IPS-20b (cell line): ENCODE results near the gene TRAM2.

Experiments
- H3K27ac ChIP-seq: one replicate; pipeline ENCODE4 v1.5.1; 2013; ENCODE audit warnings: low read length
- H3K27me3 ChIP-seq: 2 replicates; pipeline ENCODE4 v1.6.1; 2013; ENCODE audit warnings: mild to moderate bottlenecking, low read length, inconsistent platforms; ENCODE audit not compliant: insufficient read depth
- H3K36me3 ChIP-seq: 2 replicates; pipeline ENCODE4 v1.6.1; 2013; ENCODE audit warnings: low read depth, mild to moderate bottlenecking, inconsistent platforms, low read length, moderate library complexity; ENCODE audit not compliant: insufficient read depth
- H3K4me1 ChIP-seq: 2 replicates; pipeline ENCODE4 v1.6.1; 2013; ENCODE audit warnings: mild to moderate bottlenecking, control low read depth, inconsistent platforms, low read length, moderate library complexity; ENCODE audit not compliant: insufficient read depth
- H3K4me3 ChIP-seq: 2 replicates; pipeline ENCODE4 v1.5.1; 2013; ENCODE audit warnings: mild to moderate bottlenecking, low read length, inconsistent platforms
- H3K9ac ChIP-seq: 2 replicates; pipeline ENCODE4 v1.6.1; 2013; ENCODE audit warnings: low read depth, mild to moderate bottlenecking, inconsistent platforms, low read length, moderate library complexity
- H3K9me3 ChIP-seq: 2 replicates; pipeline ENCODE4 v1.6.1; 2013; ENCODE audit warnings: mild to moderate bottlenecking, low read depth, low read length, inconsistent platforms; ENCODE audit not compliant: insufficient read depth

The TRAM2 gene

GRCh38 chr6:52590152-52590891 lies 13.5 kb upstream of the TRAM2 start:
- H3K4me1 ChIP-seq, result peaks cover 7% of the 10 kb centered on the region
- no peak overlapping the region for H3K9ac ChIP-seq
- H3K4me3 ChIP-seq, result no peak overlapping the region
- H3K36me3 ChIP-seq, result no peaks in the 10 kb centered on the region
- no peaks in the 10 kb centered on the region for H3K9me3 ChIP-seq
- H3K27me3 ChIP-seq, result no peaks in the 10 kb centered on the region
- H3K27ac ChIP-seq, result no peak overlapping the region

GRCh38 chr6:52588710-52589091 lies 11.8 kb upstream of the TRAM2 start:
- Histone ChIP-seq H3K4me1 (no peaks in the 10 kb centered on the region), H3K9me3 (no peaks in the 10 kb centered on the region), H3K9ac (no peak overlapping the region), H3K27ac (no peak overlapping the region), H3K36me3 (no peaks in the 10 kb centered on the region), H3K4me3 (no peak overlapping the region), H3K27me3 (no peaks in the 10 kb centered on the region)

GRCh38 chr6:52588087-52588709 lies 11.3 kb upstream of the TRAM2 start:
- Histone ChIP-seq H3K4me1 (no peaks in the 10 kb centered on the region), H3K4me3 (no peak overlapping the region), H3K27ac (no peak overlapping the region), H3K9ac (no peak overlapping the region), H3K36me3 (no peaks in the 10 kb centered on the region), H3K27me3 (no peaks in the 10 kb centered on the region), H3K9me3 (no peaks in the 10 kb centered on the region)

- Histone ChIP-seq H3K9ac (no peak overlapping the region), H3K36me3 (no peaks in the 10 kb centered on the region), H3K4me1 (no peaks in the 10 kb centered on the region), H3K9me3 (no peaks in the 10 kb centered on the region), H3K4me3 (no peak overlapping the region), H3K27me3 (no peaks in the 10 kb centered on the region), H3K27ac (no peak overlapping the region)
Measured at GRCh38 chr6:52587001-52587400, 10.1 kb upstream of the TRAM2 start.

- Histone ChIP-seq H3K9me3 (no peaks in the 10 kb centered on the region), H3K4me3 (no peak overlapping the region), H3K27ac (no peak overlapping the region), H3K9ac (no peak overlapping the region), H3K36me3 (no peaks in the 10 kb centered on the region), H3K27me3 (no peaks in the 10 kb centered on the region), H3K4me1 (no peaks in the 10 kb centered on the region)
Measured at GRCh38 chr6:52584203-52584602, 7.3 kb upstream of the TRAM2 start.

- peaks cover under 1% of the 10 kb centered on the region; the same call in 1 of the 2 replicates for H3K4me1 ChIP-seq
- no peak overlapping the region for H3K4me3 ChIP-seq
- H3K9me3 ChIP-seq, result no peaks in the 10 kb centered on the region
- no peak overlapping the region for H3K27ac ChIP-seq
- no peak overlapping the region for H3K9ac ChIP-seq
- no peaks in the 10 kb centered on the region for H3K27me3 ChIP-seq
- no peaks in the 10 kb centered on the region for H3K36me3 ChIP-seq
Measured at GRCh38 chr6:52582996-52583395, 6.1 kb upstream of the TRAM2 start.

GRCh38 chr6:52582446-52582845 lies 5.6 kb upstream of the TRAM2 start:
- Histone ChIP-seq H3K27ac (no peak overlapping the region), H3K9me3 (no peaks in the 10 kb centered on the region), H3K36me3 (no peaks in the 10 kb centered on the region), H3K4me1 (peaks cover 5% of the 10 kb centered on the region; the same call in 1 of the 2 replicates), H3K9ac (no peak overlapping the region), H3K27me3 (no peaks in the 10 kb centered on the region), H3K4me3 (no peak overlapping the region)

GRCh38 chr6:52580905-52581304 lies 4.0 kb upstream of the TRAM2 start:
- no peak overlapping the region for H3K4me3 ChIP-seq
- H3K27me3 ChIP-seq, result peaks cover 4% of the 10 kb centered on the region
- H3K9ac ChIP-seq, result no peak overlapping the region
- H3K36me3 ChIP-seq, result no peaks in the 10 kb centered on the region
- peaks cover 8% of the 10 kb centered on the region; the same call in 1 of the 2 replicates for H3K4me1 ChIP-seq
- no peak overlapping the region for H3K27ac ChIP-seq
- no peaks in the 10 kb centered on the region for H3K9me3 ChIP-seq

- Histone ChIP-seq H3K27ac (no peak overlapping the region), H3K9me3 (no peaks in the 10 kb centered on the region), H3K4me3 (no peak overlapping the region), H3K27me3 (peaks cover 8% of the 10 kb centered on the region), H3K4me1 (peaks cover 10% of the 10 kb centered on the region; the same call in 1 of the 2 replicates), H3K36me3 (no peaks in the 10 kb centered on the region), H3K9ac (no peak overlapping the region)
Measured at GRCh38 chr6:52579006-52579660, 2.3 kb upstream of the TRAM2 start.

- peaks cover 8% of the 10 kb centered on the region for H3K27me3 ChIP-seq
- H3K9me3 ChIP-seq, result no peaks in the 10 kb centered on the region
- peaks cover 21% of the 10 kb centered on the region for H3K4me1 ChIP-seq
- peak overlapping the region; percentile 87 for H3K4me3 ChIP-seq
- H3K9ac ChIP-seq, result peak overlapping the region; percentile 93; the same call in 1 of the 2 replicates
- no peaks in the 10 kb centered on the region for H3K36me3 ChIP-seq
- H3K27ac ChIP-seq, result peak overlapping the region; percentile 95
Measured at GRCh38 chr6:52577778-52578463, 1.1 kb upstream of the TRAM2 start.

GRCh38 chr6:52576392-52577021 lies 353 bp downstream of the TRAM2 start:
- Histone ChIP-seq H3K9ac (peak overlapping the region; percentile 73; the same call in 1 of the 2 replicates), H3K9me3 (no peaks in the 10 kb centered on the region), H3K4me3 (peak overlapping the region; percentile 88), H3K36me3 (no peaks in the 10 kb centered on the region), H3K27me3 (peaks cover 8% of the 10 kb centered on the region), H3K4me1 (peaks cover 24% of the 10 kb centered on the region), H3K27ac (no peak overlapping the region)
